Endodermal cell (in vitro differentiated cells): ENCODE results near the gene NUP43. TPM values are rescaled to one million over a fixed set of nuclear protein-coding genes. Genes with fewer than 3 reads are reported as not detected.

Source experiments
- DNase-seq: peaks from one replicate; pipeline ENCODE4 v3.0.0-alpha.2; 2017
- H3K27ac ChIP-seq: 2 replicates; pipeline ENCODE4 v1.5.1; 2013; ENCODE audit warnings: mild to moderate bottlenecking, low read depth, low read length, moderate library complexity
- H3K27me3 ChIP-seq: 2 replicates; pipeline ENCODE4 v1.6.1; 2013; ENCODE audit warnings: mild to moderate bottlenecking, low read length, moderate library complexity; ENCODE audit not compliant: insufficient read depth, control insufficient read depth, poor library complexity, severe bottlenecking
- H3K36me3 ChIP-seq: 2 replicates; pipeline ENCODE4 v1.7.0; 2013; ENCODE audit warnings: mild to moderate bottlenecking, low read length, moderate library complexity; ENCODE audit not compliant: control insufficient read depth, insufficient read depth
- H3K4me1 ChIP-seq: one replicate; pipeline ENCODE4 v1.7.0; 2013; ENCODE audit warnings: low read length; ENCODE audit not compliant: control insufficient read depth, insufficient read depth
- H3K4me3 ChIP-seq: 2 replicates; pipeline ENCODE4 v1.5.1; 2013; ENCODE audit warnings: mild to moderate bottlenecking, low read length, moderate library complexity
- H3K9ac ChIP-seq: 2 replicates; pipeline ENCODE4 v1.6.1; 2013; ENCODE audit warnings: mild to moderate bottlenecking, low read length, moderate library complexity; ENCODE audit not compliant: poor library complexity, severe bottlenecking; ENCODE audit errors: extremely low read depth
- H3K9me3 ChIP-seq: 2 replicates; pipeline ENCODE4 v1.6.1; 2013; ENCODE audit warnings: mild to moderate bottlenecking, low read length, moderate library complexity; ENCODE audit not compliant: control insufficient read depth
- H3K27ac Mint-ChIP-seq: 2 replicates; pipeline ENCODE4 v1.8.0; 2020; ENCODE audit warnings: mixed read lengths
- H3K27me3 Mint-ChIP-seq: 2 replicates; pipeline ENCODE4 v1.8.0; 2021; ENCODE audit warnings: mild to moderate bottlenecking, mixed read lengths; ENCODE audit not compliant: insufficient read depth
- H3K36me3 Mint-ChIP-seq: 2 replicates; pipeline ENCODE4 v1.8.0; 2020; ENCODE audit warnings: low read depth, mixed read lengths
- H3K4me1 Mint-ChIP-seq: 2 replicates; pipeline ENCODE4 v1.8.0; 2020; ENCODE audit warnings: mixed read lengths
- H3K4me3 Mint-ChIP-seq: 2 replicates; pipeline ENCODE4 v1.8.0; 2020; ENCODE audit warnings: mild to moderate bottlenecking, moderate library complexity, mixed read lengths
- H3K9me3 Mint-ChIP-seq: 2 replicates; pipeline ENCODE4 v1.8.0; 2020; ENCODE audit warnings: mild to moderate bottlenecking, mixed read lengths
- CTCF ChIP-seq: fragments of 200-600 bp; sonication (generic); conservative IDR thresholded peaks from 2 replicates; pipeline ENCODE4 v1.5.0; 2021; ENCODE audit warnings: antibody characterized with exemption, mild to moderate bottlenecking
- WGBS, 2 experiments: methylation state at CpG; one replicate each; pipeline versions ENCODE4 v1.1.5 to v1.1.7; 2013; ENCODE audit warnings: missing lambda C conversion rate in 2 of 2, mixed read lengths in 1 of 2; ENCODE audit not compliant: insufficient coverage in 1 of 2, insufficient read length in 1 of 2; 5-methylcytosine and 5-hydroxymethylcytosine counted together
- long read RNA-seq, 4 experiments: library from polyadenylated mRNA in 2 of 4; library from RNA in 1 of 4; library from capped mRNA in 1 of 4; stranded (forward) in 3 of 4; unstranded in 1 of 4; transcript quantifications; one replicate each; pipeline ENCODE4 v2.0.0, GENCODE V29; 2020 to 2021; ENCODE audit warnings: inconsistent platforms in 1 of 4
- polyA plus RNA-seq, 2 experiments: library from polyadenylated mRNA; stranded (reverse); fragments of 50-300 nt; gene quantifications; one replicate each; pipeline ENCODE4 v1.2.3, GENCODE V29; 2013
- total RNA-seq, 2 donors: library from RNA; stranded (reverse); fragmentation: NEBNext Ultra II Directional in 1 of 2; extraction: Animal tissue kit (Norgen Biotek cat#: 25700) in 1 of 2; gene quantifications; 2 replicates in 1 of 2; 3 replicates in 1 of 2; pipeline ENCODE4 v1.2.1, GENCODE V29; 2021

NUP43 gene
- total RNA-seq, result 10 to 100 TPM; 80.9 to 85.1 TPM
- polyA plus RNA-seq (2013, experiment 1 of 2), result 32.3 TPM
- 31.3 TPM for polyA plus RNA-seq (2013, experiment 2 of 2)
- long read RNA-seq, experiment 1, partial matches to known transcripts, result 0 of 12 reads
- long read RNA-seq, experiment 1, other reads (novel, unspliced or antisense), result 12 of 12 reads
- long read RNA-seq, experiment 2, transcript NUP43-201 (8 exons, 3,874 nt), result major isoform, 44 of 60 reads
- long read RNA-seq, experiment 2, partial matches to known transcripts, result 1 of 60 reads
- long read RNA-seq, experiment 2, other reads (novel, unspliced or antisense), result 15 of 60 reads
- long read RNA-seq, experiment 3, transcript NUP43-201 (8 exons, 3,874 nt), result major isoform, 32 of 49 reads
- long read RNA-seq, experiment 3, partial matches to known transcripts, result 1 of 49 reads
- long read RNA-seq, experiment 3, other reads (novel, unspliced or antisense), result 16 of 49 reads
- long read RNA-seq, experiment 4, transcript NUP43-201 (8 exons, 3,874 nt), result major isoform, 6 of 10 reads
- long read RNA-seq, experiment 4, partial matches to known transcripts, result 0 of 10 reads
- long read RNA-seq, experiment 4, other reads (novel, unspliced or antisense), result 4 of 10 reads

- Histone ChIP-seq H3K27ac (no peak within 1 kb of the TSS), H3K36me3 (peaks cover 23% of the 10 kb centered on the region), H3K9ac (peak within 1 kb of the TSS; percentile 85), H3K9me3 (no peaks in the 10 kb centered on the region), H3K27me3 (no peaks in the 10 kb centered on the region), H3K4me3 (peak within 1 kb of the TSS; percentile 99), H3K4me1 (peaks cover 3% of the 10 kb centered on the region)
- H3K4me1 Mint-ChIP-seq, result peaks cover 16% of the 10 kb centered on the region
- 7 to 9% methylated on average over 34 to 41 of the region's 41 CpGs for WGBS, 2 experiments
- peak within 1 kb of the TSS; percentile 95 for H3K27ac Mint-ChIP-seq
- no peaks in the 10 kb centered on the region for H3K9me3 Mint-ChIP-seq
- peaks cover 22% of the 10 kb centered on the region for H3K36me3 Mint-ChIP-seq
- peak; percentile 98 for DNase-seq
- peak; percentile 76 for TF ChIP-seq CTCF
- H3K4me3 Mint-ChIP-seq, result peak within 1 kb of the TSS; percentile 97
- no peaks in the 10 kb centered on the region for H3K27me3 Mint-ChIP-seq
Measured at GRCh38 chr6:149746147-149746946, at the start of gene NUP43. TSS of gene NUP43 (minus strand) at chr6:149746529. CDS start at chr6:149746495, 34 bp downstream.

GRCh38 chr6:149783551-149783950, 37.2 kb upstream of the NUP43 start:
- Histone ChIP-seq H3K36me3 (peaks cover 52% of the 10 kb centered on the region), H3K27ac (no peak overlapping the region), H3K4me1 (no peaks in the 10 kb centered on the region), H3K9me3 (peaks cover 13% of the 10 kb centered on the region), H3K27me3 (no peaks in the 10 kb centered on the region), H3K9ac (no peak overlapping the region), H3K4me3 (no peak overlapping the region)
- WGBS, 2 experiments, result 99 to 100% methylated on average over 3 of the region's 3 CpGs
- peaks cover 13% of the 10 kb centered on the region for H3K9me3 Mint-ChIP-seq
- no peak overlapping the region for H3K27ac Mint-ChIP-seq
- TF ChIP-seq CTCF, result no peak
- peaks cover 50% of the 10 kb centered on the region for H3K36me3 Mint-ChIP-seq
- H3K27me3 Mint-ChIP-seq, result no peaks in the 10 kb centered on the region
- DNase-seq, result no peak
- H3K4me3 Mint-ChIP-seq, result no peak overlapping the region
- H3K4me1 Mint-ChIP-seq, result no peaks in the 10 kb centered on the region

GRCh38 chr6:149782337-149782736, 36.0 kb upstream of the NUP43 start:
- H3K27ac ChIP-seq, result no peak overlapping the region
- H3K4me3 ChIP-seq, result no peak overlapping the region
- Mint-ChIP-seq H3K27me3 (no peaks in the 10 kb centered on the region), H3K4me1 (no peaks in the 10 kb centered on the region), H3K27ac (no peak overlapping the region), H3K36me3 (peaks cover 43% of the 10 kb centered on the region), H3K4me3 (no peak overlapping the region), H3K9me3 (peaks cover 5% of the 10 kb centered on the region)
- H3K9me3 ChIP-seq, result peaks cover 13% of the 10 kb centered on the region
- H3K9ac ChIP-seq, result no peak overlapping the region
- no peak for TF ChIP-seq CTCF
- no peaks in the 10 kb centered on the region for H3K27me3 ChIP-seq
- WGBS, 2 experiments, result 96 to 100% methylated on average over 1 to 2 of the region's 2 CpGs
- H3K4me1 ChIP-seq, result no peaks in the 10 kb centered on the region
- H3K36me3 ChIP-seq, result peaks cover 54% of the 10 kb centered on the region
- DNase-seq, result no peak
